Measurements from ENCODE around the gene DNPEP.
A peak's percentile ranks its signal among the peaks of the same experiment; 100 is the strongest.
"Not testable (repeated sequence)": the region's sequence is repeated elsewhere in the genome, so short reads cannot be mapped to it uniquely, and the experiment has no call there.

The DNPEP gene

GRCh38 chr2:219400562-219400961 is 12.8 kb upstream of the DNPEP start:
- DNase-seq (ENCODE audit: low read depth), result no peak

- no peak for DNase-seq (ENCODE audit: low read depth)
Observed at GRCh38 chr2:219399716-219400478, 12.2 kb upstream of the DNPEP start.

- DNase-seq (ENCODE audit: low read depth), result no peak
Observed at GRCh38 chr2:219398721-219399363, 11.1 kb upstream of the DNPEP start.

GRCh38 chr2:219396863-219397457 is 9.2 kb upstream of the DNPEP start:
- no peak for DNase-seq (ENCODE audit: low read depth)

GRCh38 chr2:219395609-219396008 is 7.9 kb upstream of the DNPEP start:
- no peak for DNase-seq (ENCODE audit: low read depth)

GRCh38 chr2:219395056-219395455 is 7.3 kb upstream of the DNPEP start:
- not testable (repeated sequence) for DNase-seq (ENCODE audit: low read depth)

- DNase-seq (ENCODE audit: low read depth), result no peak
Observed at GRCh38 chr2:219392754-219393153, 5.0 kb upstream of the DNPEP start.

GRCh38 chr2:219388907-219389156 is 1.1 kb upstream of the DNPEP start:
- no peak for DNase-seq (ENCODE audit: low read depth)

GRCh38 chr2:219388121-219388906 is 602 bp upstream of the DNPEP start:
- peak; percentile 98 for DNase-seq (ENCODE audit: low read depth)

GRCh38 chr2:219386532-219387280 is 1.0 kb downstream of the DNPEP start:
- no peak for DNase-seq (ENCODE audit: low read depth)

GRCh38 chr2:219385958-219386520 is 1.7 kb downstream of the DNPEP start:
- no peak for DNase-seq (ENCODE audit: low read depth)

GRCh38 chr2:219384859-219385258 is 2.9 kb downstream of the DNPEP start:
- no peak for DNase-seq (ENCODE audit: low read depth)

GRCh38 chr2:219384083-219384713 is 3.5 kb downstream of the DNPEP start:
- DNase-seq (ENCODE audit: low read depth), result no peak

- no peak for DNase-seq (ENCODE audit: low read depth)
Observed at GRCh38 chr2:219381448-219381847, 6.3 kb downstream of the DNPEP start.

- no peak for DNase-seq (ENCODE audit: low read depth)
Observed at GRCh38 chr2:219380926-219381325, 6.8 kb downstream of the DNPEP start.

- no peak for DNase-seq (ENCODE audit: low read depth)
Observed at GRCh38 chr2:219378163-219378851, 9.4 kb downstream of the DNPEP start.

- no peak for DNase-seq (ENCODE audit: low read depth)
Observed at GRCh38 chr2:219369447-219369861, 18.3 kb downstream of the DNPEP start.

- no peak for DNase-seq (ENCODE audit: low read depth)
Observed at GRCh38 chr2:219368690-219369191, 19.0 kb downstream of the DNPEP start.

GRCh38 chr2:219362524-219363164 is 25.1 kb downstream of the DNPEP start:
- no peak for DNase-seq (ENCODE audit: low read depth)

GRCh38 chr2:219362072-219362471 is 25.6 kb downstream of the DNPEP start:
- DNase-seq (ENCODE audit: low read depth), result no peak
